Gastroesophageal sphincter (tissue), 3 donors: ENCODE results near the gene PPP1R3G.

Experiments used
- CTCF ChIP-seq, 4 experiments: fragments of 200-600 bp in 2 of 4; fragments of 450-650 bp in 2 of 4; sonication (generic) in 1 of 4; IDR thresholded peaks; one replicate each; pipeline ENCODE4 v1.5.1; 2017 to 2019; ENCODE audit warnings: antibody characterized with exemption in 4 of 4, mild to moderate bottlenecking in 2 of 4, moderate library complexity in 2 of 4
- POLR2A ChIP-seq, 2 donors: fragments of 450-650 bp; IDR thresholded peaks; one replicate each; pipeline ENCODE4 v1.6.1; 2017; ENCODE audit warnings: antibody characterized with exemption in 2 of 2, mild to moderate bottlenecking in 2 of 2, moderate library complexity in 1 of 2

GRCh38 chr6:5084781-5085647, at the start of gene PPP1R3G:
- TF ChIP-seq CTCF (IDR thresholded peaks at IDR 0.05): no peak
- no peak for TF ChIP-seq POLR2A (IDR thresholded peaks at IDR 0.05)
